GM19324 (cell line): ENCODE measurements around the gene YDJC.
"Not testable (repeated sequence)": the region's sequence is repeated elsewhere in the genome, so short reads cannot be mapped to it uniquely, and the experiment has no call there.

ENCODE experiments used
- ATAC-seq: cut with Tn5 transposase; IDR thresholded peaks from one replicate; pipeline ENCODE4 v1.9.1; 2021; ENCODE audit warnings: mild to moderate bottlenecking, moderate library complexity; ENCODE audit not compliant: unreplicated experiment, low FRiP score

The YDJC gene

DNA sequence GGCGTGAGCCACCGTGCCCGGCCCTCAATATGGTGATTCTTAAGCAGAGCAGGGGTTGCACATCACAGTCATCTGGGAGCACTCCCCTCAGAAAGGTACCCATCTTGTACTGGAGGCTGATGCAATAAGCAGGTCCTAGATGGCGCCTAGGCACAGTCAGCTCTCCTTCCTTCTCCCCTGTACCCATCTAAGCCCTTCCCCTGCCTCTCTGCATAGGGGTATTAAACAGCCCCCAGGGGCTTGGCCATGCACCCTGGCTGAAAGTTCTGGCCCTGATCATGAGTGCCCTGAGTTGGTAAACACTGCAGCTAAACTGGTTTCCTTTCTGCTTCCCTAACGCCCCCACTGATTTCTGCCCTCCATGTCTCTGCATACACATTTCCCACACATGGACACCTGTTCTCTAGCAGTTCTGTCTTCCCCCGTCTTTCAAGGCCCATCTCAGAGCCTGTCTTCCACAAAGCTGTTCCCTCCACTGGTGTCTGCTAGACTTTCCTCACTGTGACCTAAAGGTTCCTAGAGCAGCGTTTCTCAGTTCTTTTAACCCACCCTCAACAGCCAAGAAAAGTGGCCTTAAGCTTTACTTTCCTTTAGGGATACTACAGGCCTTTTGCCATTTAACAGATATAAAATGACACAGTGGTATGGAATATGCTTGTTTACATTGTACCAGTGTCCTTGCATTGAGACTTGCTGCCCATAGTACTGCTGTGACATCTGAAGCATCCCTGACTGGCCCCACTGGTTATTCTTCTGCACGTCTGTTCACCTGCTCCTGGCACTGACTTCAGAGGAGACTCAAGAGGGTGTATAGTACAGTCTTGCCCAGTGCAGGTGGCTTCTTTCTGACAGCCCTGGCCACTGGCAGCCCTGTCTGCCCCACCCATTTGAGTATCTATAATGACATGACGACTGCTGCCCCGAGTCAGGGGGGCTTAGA, 46.8 kb downstream of the YDJC start:
- ATAC-seq, result no peak

DNA sequence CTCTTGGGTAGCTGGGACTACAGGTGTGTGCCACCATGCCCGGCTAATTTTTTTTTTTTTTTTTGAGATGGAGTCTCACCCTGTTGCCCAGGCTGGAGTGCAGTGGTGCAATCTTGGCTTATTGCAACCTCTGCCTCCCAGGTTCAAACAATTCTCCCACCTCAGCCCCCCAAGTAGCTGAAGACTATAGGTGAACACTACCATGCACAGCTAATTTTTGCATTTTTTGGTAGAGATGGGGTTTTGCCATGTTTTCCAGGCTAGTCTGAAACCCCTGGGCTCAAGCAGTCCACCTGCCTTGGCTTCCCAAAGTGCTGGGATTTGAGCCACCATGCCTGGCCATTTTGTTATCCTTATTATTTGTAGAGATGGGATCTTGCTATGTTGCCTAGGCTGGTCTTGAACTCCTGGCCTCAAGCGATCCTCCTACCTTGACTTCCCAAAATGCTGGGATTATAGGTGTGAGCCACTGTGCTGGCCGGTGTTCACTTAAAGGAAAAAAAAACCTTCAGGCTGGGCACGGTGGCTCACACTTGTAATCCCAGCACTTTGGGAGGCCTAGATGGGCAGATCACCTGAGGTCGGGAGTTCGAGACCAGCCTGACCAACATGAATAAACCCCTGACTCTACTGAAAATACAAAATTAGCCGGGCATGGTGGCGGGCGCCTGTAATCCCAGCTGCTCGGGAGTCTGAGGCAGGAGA, 48.7 kb downstream of the YDJC start:
- ATAC-seq, result not testable (repeated sequence)

DNA sequence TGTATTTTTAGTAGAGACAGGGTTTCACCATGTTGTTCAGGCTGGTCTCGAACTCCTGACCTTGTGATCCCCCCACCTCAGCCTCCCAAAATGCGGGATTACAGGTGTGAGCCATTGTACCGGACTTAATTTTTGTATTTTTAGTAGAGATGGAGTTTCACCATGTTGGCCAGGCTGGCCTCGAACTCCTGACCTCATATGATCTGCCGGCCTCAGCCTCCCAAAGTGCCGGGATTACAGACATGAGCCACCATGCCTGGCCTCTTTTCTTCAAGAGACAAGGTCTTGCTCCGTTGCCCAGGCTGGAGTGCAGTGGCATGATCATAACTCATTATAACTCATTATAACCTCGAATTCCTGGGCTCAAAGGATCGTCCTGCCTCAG, 49.2 kb downstream of the YDJC start:
- ATAC-seq, result not testable (repeated sequence)

DNA sequence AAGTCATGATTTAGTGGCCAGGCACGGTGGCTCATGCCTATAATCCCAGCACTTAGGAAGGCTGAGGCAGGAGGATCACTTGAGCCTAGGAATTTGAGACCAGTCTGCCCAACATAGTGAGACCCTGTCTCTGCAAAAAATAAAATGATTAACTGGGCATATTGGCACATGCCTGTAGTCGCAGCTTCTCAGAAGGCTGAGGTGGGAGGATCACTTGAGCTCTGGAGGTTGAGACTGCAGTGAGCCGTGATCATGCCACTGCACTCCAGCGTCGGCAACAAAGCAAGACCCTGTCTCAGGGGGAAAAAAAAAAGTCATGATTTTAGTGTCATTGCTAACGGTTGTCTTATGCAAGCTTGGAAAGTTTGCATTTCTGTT, 50.4 kb downstream of the YDJC start:
- ATAC-seq, result no peak
